Peyer's patch (tissue), 4 donors: Measurements from ENCODE around the gene SYTL1.

Source experiments
- POLR2A ChIP-seq, 2 donors: fragments of 450-650 bp; IDR thresholded peaks; one replicate each; pipeline ENCODE4 v1.5.1; 2017; ENCODE audit warnings: antibody characterized with exemption in 2 of 2, mild to moderate bottlenecking in 2 of 2, moderate library complexity in 2 of 2
- TF ChIP-seq, protein P1 (sequence below), 6 experiments: fragments of 450-650 bp in 4 of 6; fragments of 200-600 bp in 2 of 6; sonication (generic) in 1 of 6; IDR thresholded peaks; one replicate each; pipeline ENCODE4 v1.5.1; 2017 to 2019; ENCODE audit warnings: antibody characterized with exemption in 6 of 6, mild to moderate bottlenecking in 3 of 6, moderate library complexity in 1 of 6

DNA sequence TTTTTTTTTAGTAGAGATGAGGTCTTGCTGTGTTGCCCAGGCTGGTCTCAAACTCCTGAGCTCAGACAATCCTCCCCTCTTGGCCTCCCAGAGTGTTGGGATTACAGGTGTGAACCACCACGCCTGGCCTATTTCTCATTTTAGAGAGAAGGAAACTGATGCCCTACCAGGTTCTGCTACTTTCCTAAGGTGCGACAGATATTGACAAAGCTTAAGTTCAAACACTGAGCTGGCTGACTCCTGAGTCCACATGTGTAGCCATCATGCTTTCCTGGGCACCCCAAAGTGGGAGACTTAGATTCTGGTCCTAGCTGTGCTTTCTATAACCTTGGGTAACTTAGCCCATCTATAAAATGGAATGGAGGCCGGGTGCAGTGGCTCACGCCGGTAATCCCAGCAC is 25.0 kb upstream of the SYTL1 start:
- TF ChIP-seq, protein P1, sequence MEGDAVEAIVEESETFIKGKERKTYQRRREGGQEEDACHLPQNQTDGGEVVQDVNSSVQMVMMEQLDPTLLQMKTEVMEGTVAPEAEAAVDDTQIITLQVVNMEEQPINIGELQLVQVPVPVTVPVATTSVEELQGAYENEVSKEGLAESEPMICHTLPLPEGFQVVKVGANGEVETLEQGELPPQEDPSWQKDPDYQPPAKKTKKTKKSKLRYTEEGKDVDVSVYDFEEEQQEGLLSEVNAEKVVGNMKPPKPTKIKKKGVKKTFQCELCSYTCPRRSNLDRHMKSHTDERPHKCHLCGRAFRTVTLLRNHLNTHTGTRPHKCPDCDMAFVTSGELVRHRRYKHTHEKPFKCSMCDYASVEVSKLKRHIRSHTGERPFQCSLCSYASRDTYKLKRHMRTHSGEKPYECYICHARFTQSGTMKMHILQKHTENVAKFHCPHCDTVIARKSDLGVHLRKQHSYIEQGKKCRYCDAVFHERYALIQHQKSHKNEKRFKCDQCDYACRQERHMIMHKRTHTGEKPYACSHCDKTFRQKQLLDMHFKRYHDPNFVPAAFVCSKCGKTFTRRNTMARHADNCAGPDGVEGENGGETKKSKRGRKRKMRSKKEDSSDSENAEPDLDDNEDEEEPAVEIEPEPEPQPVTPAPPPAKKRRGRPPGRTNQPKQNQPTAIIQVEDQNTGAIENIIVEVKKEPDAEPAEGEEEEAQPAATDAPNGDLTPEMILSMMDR (IDR thresholded peaks at IDR 0.05): no peak
- TF ChIP-seq POLR2A (IDR thresholded peaks at IDR 0.05): no peak
